Measurements from ENCODE around the gene CCDC51.

DNA sequence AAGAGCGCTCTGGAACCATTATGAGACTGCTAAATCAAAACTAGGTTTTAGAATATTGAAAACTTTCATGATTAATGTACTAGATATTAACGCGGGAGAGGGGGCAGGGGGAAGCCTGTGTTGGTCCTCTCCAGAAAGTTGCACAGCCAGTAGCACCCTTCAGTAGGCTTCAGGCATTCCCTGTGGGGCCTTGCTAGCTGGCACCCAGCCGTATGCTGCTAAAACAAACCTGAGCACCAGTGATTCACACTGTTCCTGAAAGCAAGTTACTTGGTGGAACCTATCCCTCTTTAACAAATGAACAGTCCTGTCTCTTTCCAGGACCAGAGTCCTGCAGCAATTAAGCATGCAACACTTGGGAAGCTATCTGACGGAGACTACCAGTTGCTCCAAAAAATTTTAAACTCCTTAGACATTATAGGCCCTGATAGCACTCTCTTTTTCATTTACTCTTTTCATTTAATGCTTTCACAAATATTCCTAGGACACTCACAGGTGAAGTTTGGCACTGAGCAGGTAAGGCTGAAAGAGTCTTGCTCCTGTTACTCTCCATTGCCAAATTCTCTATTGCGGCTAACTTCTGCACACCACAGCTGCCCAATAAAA lies 5.5 kb upstream of the CCDC51 start:
- TF ChIP-seq CTCF (IDR thresholded peaks at IDR 0.05; ENCODE audit: low read depth, low read length): no peak
- TF ChIP-seq EZH2phosphoT487 (IDR thresholded peaks at IDR 0.05; ENCODE audit: low read depth): no peak
